Brain microvascular endothelial cell (primary cell): Measurements from ENCODE around the gene EVI2B.
"Not testable (repeated sequence)": the region's sequence is repeated elsewhere in the genome, so short reads cannot be mapped to it uniquely, and the experiment has no call there.

Source experiments
- DNase-seq: peaks from one replicate; pipeline ENCODE4 v3.0.0-alpha.2; 2020
- H3K27ac ChIP-seq: fragments of 250-450 bp; sonication (Bioruptor Pico); 2 replicates; pipeline ENCODE4 v1.5.1; 2020; ENCODE audit warnings: mild to moderate bottlenecking, moderate library complexity
- H3K27me3 ChIP-seq: fragments of 250-450 bp; sonication (Bioruptor Pico); replicated peaks from 2 replicates; pipeline ENCODE4 v1.5.1; 2020; ENCODE audit warnings: mild to moderate bottlenecking
- H3K36me3 ChIP-seq: fragments of 250-450 bp; sonication (Bioruptor Pico); replicated peaks from 2 replicates; pipeline ENCODE4 v1.5.1; 2020; ENCODE audit warnings: mild to moderate bottlenecking
- H3K4me3 ChIP-seq: 2 replicates; pipeline ENCODE4 v1.5.1; 2011; ENCODE audit warnings: low read depth, mild to moderate bottlenecking, control low read depth, low read length, moderate library complexity
- CTCF ChIP-seq: IDR thresholded peaks from 2 replicates; pipeline ENCODE4 v1.5.1; 2011; ENCODE audit warnings: low read depth, mild to moderate bottlenecking, moderate library complexity, low read length, control low read depth, inconsistent platforms; ENCODE audit errors: missing control alignments
- in situ Hi-C: cut with HindIII; loops from 2 replicates; pipeline ENCODE4 v1.10.0; 2017; ENCODE audit warnings: low sequenced_read_pairs, low pct_ligation_motif_present

The EVI2B gene

GRCh38 chr17:31295489-31295871 lies 18.4 kb downstream of the EVI2B start:
- H3K36me3 ChIP-seq = no peaks in the 10 kb centered on the region
- no peak for DNase-seq
- no peak overlapping the region for H3K27ac ChIP-seq
- TF ChIP-seq CTCF = no peak
- H3K4me3 ChIP-seq = no peak overlapping the region
- H3K27me3 ChIP-seq = no peaks in the 10 kb centered on the region
- in situ Hi-C loops = no loop called here

DNA sequence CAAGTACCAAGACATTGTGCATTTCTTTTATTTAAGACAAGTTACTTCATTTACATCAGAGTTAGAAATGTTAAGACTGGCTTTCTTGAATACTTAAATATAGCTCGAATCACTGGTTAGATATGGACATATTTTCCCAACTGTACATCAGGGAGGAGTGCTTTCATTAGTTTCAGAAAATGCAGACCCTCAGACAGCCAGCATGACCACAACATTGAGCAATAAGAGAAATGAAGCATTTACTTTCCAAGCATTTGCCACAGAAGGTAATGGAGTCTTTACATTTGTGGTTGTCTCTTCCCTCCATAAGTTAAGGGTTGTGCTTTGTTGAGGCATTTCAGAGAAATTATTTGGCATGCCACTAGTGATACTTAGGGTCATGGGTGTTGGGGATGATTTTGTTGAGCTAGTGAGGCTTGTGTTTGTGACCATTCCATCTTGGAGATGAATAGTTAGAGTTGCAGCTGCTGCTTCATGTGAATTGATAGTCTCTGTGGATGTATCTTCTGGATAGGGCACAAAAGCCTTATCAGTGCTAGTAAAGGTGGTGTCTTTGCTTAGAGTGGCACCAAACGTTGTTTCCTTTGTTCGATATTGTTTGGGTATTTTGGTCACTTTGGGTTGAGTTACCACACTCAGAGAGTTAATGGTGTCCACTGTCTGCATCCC lies 18.9 kb downstream of the EVI2B start:
- Histone ChIP-seq H3K4me3 (no peak overlapping the region), H3K27ac (no peak overlapping the region), H3K27me3 (no peaks in the 10 kb centered on the region), H3K36me3 (no peaks in the 10 kb centered on the region)
- no peak for DNase-seq
- TF ChIP-seq CTCF = no peak
- in situ Hi-C loops = no loop called here

GRCh38 chr17:31294231-31294630 lies 19.6 kb downstream of the EVI2B start:
- Histone ChIP-seq H3K27me3 (no peaks in the 10 kb centered on the region), H3K36me3 (no peaks in the 10 kb centered on the region), H3K27ac (no peak overlapping the region), H3K4me3 (no peak overlapping the region)
- no peak for TF ChIP-seq CTCF
- in situ Hi-C loops = no loop called here
- no peak for DNase-seq

DNA sequence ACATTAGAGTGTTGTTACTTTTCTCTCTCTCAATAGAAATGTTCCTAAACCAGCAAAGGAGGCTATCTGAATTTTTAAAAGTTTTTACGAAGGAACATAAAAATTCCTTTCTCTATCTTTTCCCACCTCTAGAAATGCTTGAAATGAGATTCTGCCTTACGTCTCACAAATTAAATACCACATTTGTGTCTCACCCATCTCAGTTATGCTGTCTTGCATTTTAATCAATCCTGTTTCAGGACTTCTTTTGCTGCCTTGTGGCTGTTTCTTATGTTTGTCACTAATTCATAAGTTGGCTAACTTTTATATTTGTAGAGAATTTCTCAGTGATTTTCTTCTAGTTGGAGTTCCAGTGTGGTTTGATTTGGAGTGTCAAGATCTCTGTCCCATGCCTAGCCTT lies 20.3 kb downstream of the EVI2B start:
- H3K36me3 ChIP-seq = no peaks in the 10 kb centered on the region
- DNase-seq = no peak
- no peak overlapping the region for H3K4me3 ChIP-seq
- in situ Hi-C loops = no loop called here
- no peak for TF ChIP-seq CTCF
- no peak overlapping the region for H3K27ac ChIP-seq
- no peaks in the 10 kb centered on the region for H3K27me3 ChIP-seq

DNA sequence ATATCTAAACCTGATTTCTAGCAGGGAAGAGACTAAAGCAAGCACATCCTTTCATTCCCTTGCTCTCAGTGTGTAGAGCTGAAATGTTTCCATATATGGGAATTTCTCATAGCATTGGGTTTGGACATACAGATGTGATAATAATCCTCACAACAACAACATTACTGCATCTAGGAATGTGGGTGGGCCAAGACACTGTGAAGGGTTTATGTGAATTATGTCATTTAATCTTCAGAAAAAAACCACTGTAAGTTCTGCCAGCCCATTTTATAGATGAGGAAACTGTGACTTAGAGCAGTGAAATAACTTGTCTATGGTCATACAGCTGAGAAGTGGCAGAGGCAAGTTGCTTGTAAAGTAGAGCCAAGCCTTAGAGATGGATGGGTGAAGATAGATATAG lies 22.0 kb downstream of the EVI2B start:
- TF ChIP-seq CTCF = no peak
- no peaks in the 10 kb centered on the region for H3K36me3 ChIP-seq
- no peak overlapping the region for H3K4me3 ChIP-seq
- peak; percentile 58 for DNase-seq
- H3K27me3 ChIP-seq = no peaks in the 10 kb centered on the region
- in situ Hi-C loops = no loop called here
- no peak overlapping the region for H3K27ac ChIP-seq

DNA sequence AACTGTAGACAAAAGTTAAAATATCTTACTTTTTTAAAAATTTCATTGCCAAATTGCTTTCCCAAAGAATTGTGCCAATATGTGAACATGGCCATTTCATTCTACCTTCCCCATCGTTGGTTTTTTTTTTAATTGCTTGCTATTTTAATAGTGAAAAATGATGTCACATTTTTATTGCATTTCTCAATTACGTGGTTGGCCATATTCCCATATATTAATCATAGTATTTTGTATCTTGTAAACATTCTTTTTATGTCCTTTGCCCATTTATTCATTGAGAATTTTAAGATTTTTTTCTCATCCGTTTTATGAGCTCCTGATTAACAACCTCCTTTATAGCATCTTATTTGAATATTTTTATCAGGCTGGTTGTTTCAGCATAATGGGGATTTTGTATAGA lies 24.1 kb downstream of the EVI2B start:
- TF ChIP-seq CTCF = no peak
- in situ Hi-C loops = no loop called here
- H3K27me3 ChIP-seq = no peaks in the 10 kb centered on the region
- no peak for DNase-seq
- no peaks in the 10 kb centered on the region for H3K36me3 ChIP-seq
- H3K27ac ChIP-seq = no peak overlapping the region
- H3K4me3 ChIP-seq = no peak overlapping the region

- H3K4me3 ChIP-seq, H3K36me3 ChIP-seq, DNase-seq, in situ Hi-C loops, H3K27ac ChIP-seq, H3K27me3 ChIP-seq: not testable (repeated sequence)
These were observed 25.9 kb downstream of the EVI2B start for GRCh38 chr17:31287932-31288331.
